Measurements from ENCODE around the gene UBAC2. TPM values are rescaled to one million over a fixed set of nuclear protein-coding genes. Genes with fewer than 3 reads are reported as not detected.

Gene UBAC2
- total RNA-seq, 1 donor from 2014 or later, result 70.8 TPM

DNA sequence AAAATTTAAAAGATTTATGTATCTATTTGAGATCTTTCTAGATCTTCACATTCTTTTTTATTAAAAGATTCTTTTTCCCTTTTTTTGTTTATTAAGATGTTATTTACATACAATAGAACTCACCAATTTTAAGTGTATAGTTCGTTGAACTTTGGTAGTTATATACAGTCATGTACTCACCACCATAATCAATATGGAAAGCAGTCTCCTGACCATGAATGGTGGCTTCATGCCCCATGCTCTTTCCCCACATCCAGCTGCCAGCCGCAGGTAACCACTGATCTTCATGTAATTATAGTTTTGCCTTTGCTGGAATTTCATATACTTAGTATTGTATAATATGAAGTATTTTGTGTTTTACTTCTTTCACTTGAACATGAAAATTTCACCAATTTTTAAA is 127.1 kb downstream of the UBAC2 start:
- Mint-ChIP-seq H3K4me1 (ENCODE audit: low read depth) (peaks cover 8% of the 10 kb centered on the region), H3K36me3 (ENCODE audit: low read depth) (peaks cover 8% of the 10 kb centered on the region), H3K9me3 (ENCODE audit: low read depth) (no peaks in the 10 kb centered on the region), H3K27ac (ENCODE audit: unreplicated experiment) (no peak overlapping the region), H3K27me3 (ENCODE audit: low read depth) (no peaks in the 10 kb centered on the region), H3K4me3 (ENCODE audit: unreplicated experiment) (no peak overlapping the region)
- no peak for DNase-seq (ENCODE audit: low spot score)
- TF ChIP-seq, protein P1, sequence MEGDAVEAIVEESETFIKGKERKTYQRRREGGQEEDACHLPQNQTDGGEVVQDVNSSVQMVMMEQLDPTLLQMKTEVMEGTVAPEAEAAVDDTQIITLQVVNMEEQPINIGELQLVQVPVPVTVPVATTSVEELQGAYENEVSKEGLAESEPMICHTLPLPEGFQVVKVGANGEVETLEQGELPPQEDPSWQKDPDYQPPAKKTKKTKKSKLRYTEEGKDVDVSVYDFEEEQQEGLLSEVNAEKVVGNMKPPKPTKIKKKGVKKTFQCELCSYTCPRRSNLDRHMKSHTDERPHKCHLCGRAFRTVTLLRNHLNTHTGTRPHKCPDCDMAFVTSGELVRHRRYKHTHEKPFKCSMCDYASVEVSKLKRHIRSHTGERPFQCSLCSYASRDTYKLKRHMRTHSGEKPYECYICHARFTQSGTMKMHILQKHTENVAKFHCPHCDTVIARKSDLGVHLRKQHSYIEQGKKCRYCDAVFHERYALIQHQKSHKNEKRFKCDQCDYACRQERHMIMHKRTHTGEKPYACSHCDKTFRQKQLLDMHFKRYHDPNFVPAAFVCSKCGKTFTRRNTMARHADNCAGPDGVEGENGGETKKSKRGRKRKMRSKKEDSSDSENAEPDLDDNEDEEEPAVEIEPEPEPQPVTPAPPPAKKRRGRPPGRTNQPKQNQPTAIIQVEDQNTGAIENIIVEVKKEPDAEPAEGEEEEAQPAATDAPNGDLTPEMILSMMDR (IDR thresholded peaks at IDR 0.05), result no peak

DNA sequence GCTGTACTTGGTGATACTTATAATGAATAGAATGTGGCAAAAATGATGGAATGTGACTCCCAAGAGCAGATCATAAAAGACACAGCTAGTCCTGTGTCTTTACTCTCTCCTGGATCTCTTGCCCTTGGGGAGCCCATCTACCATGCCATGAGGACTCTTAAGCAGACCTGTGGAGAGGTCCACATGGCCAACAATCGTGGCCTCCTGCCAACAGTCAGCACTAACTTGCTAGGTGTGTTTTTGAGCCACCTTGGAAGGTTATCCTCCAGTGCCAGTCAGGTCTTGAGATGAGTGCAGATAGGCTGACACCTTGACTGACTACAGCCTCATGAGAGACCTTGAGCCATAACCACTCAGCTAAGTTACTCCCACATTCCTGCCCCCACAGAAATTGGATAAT is 128.8 kb downstream of the UBAC2 start:
- H3K36me3 Mint-ChIP-seq (ENCODE audit: low read depth), result peaks cover 8% of the 10 kb centered on the region
- no peak for DNase-seq (ENCODE audit: low spot score)
- H3K9me3 Mint-ChIP-seq (ENCODE audit: low read depth), result no peaks in the 10 kb centered on the region
- peaks cover 6% of the 10 kb centered on the region for H3K4me1 Mint-ChIP-seq (ENCODE audit: low read depth)
- no peak overlapping the region for H3K4me3 Mint-ChIP-seq (ENCODE audit: unreplicated experiment)
- TF ChIP-seq, protein P1 (IDR thresholded peaks at IDR 0.05), result no peak
- H3K27ac Mint-ChIP-seq (ENCODE audit: unreplicated experiment), result no peak overlapping the region
- no peaks in the 10 kb centered on the region for H3K27me3 Mint-ChIP-seq (ENCODE audit: low read depth)

DNA sequence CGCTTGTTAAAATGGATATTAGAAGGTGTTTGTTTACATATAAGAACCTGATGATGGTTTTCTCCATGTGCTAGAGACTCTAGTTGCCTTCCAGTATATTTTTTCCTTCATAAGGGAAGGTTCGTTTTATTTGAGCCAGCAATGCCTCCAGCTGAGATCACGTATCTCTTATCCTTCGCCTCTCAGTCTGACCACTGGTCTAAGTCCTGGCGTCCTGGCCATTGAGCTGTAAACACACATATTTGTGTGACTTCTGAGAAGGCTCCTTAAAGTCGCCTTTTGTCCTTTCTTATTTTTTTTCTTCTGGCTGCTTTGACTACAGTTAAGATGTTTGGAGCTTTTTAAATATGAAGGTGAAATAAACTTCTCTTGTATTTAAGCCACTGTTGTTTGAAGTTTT is 130.3 kb downstream of the UBAC2 start:
- Mint-ChIP-seq H3K9me3 (ENCODE audit: low read depth) (no peaks in the 10 kb centered on the region), H3K27me3 (ENCODE audit: low read depth) (no peaks in the 10 kb centered on the region), H3K36me3 (ENCODE audit: low read depth) (peaks cover 6% of the 10 kb centered on the region), H3K4me3 (ENCODE audit: unreplicated experiment) (no peak overlapping the region), H3K27ac (ENCODE audit: unreplicated experiment) (no peak overlapping the region), H3K4me1 (ENCODE audit: low read depth) (peaks cover 14% of the 10 kb centered on the region)
- TF ChIP-seq, protein P1 (IDR thresholded peaks at IDR 0.05), result no peak
- DNase-seq (ENCODE audit: low spot score), result no peak

DNA sequence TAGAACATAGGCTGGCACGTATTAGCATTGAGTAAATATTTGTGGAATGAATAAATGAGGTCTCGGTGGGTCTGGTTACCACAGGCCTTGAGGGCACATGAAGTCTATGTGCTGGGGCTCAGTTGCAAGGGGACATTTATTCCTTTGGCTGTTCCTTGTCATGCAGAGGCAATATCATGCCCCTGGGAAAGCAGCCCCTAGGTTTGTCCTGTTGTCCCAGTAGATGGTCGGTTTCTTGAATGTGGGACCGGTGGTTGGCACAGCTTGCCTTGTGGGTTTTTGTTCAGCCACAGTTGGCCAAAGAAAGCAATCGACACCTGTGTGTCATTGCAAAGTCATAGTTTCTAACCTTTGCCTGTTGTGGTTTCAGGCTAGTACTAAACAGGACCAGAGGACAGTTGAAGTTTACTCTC is 131.2 kb downstream of the UBAC2 start:
- Mint-ChIP-seq H3K27ac (ENCODE audit: unreplicated experiment) (no peak overlapping the region), H3K4me1 (ENCODE audit: low read depth) (peaks cover 22% of the 10 kb centered on the region), H3K36me3 (ENCODE audit: low read depth) (peaks cover 6% of the 10 kb centered on the region), H3K9me3 (ENCODE audit: low read depth) (no peaks in the 10 kb centered on the region), H3K27me3 (ENCODE audit: low read depth) (no peaks in the 10 kb centered on the region), H3K4me3 (ENCODE audit: unreplicated experiment) (no peak overlapping the region)
- TF ChIP-seq, protein P1 (IDR thresholded peaks at IDR 0.05), result no peak
- no peak for DNase-seq (ENCODE audit: low spot score)

DNA sequence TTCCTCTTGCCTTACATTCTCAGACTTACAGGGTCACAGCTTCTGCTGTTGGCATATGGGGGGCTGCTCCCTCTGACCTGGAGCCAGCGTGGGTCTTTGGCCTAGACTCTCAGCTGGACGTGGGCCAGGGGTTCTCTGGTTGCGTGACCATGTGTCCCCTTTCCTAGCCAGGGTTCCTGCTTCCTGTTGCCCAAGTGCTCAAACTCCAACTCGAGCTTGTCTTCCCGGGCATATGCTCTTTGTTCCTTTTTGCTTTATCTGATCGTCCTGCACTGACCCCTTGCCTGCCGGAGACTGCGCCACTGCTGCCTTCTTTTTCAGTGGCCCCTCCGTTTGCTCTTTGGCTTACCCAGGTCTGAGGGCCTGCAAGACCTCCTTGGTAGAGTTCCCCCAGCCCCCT is 131.8 kb downstream of the UBAC2 start:
- Mint-ChIP-seq H3K36me3 (ENCODE audit: low read depth) (peaks cover 6% of the 10 kb centered on the region), H3K9me3 (ENCODE audit: low read depth) (no peaks in the 10 kb centered on the region), H3K27ac (ENCODE audit: unreplicated experiment) (no peak overlapping the region), H3K4me1 (ENCODE audit: low read depth) (peaks cover 22% of the 10 kb centered on the region), H3K4me3 (ENCODE audit: unreplicated experiment) (no peak overlapping the region), H3K27me3 (ENCODE audit: low read depth) (no peaks in the 10 kb centered on the region)
- TF ChIP-seq, protein P1 (IDR thresholded peaks at IDR 0.05), result no peak
- no peak for DNase-seq (ENCODE audit: low spot score)
